ENCODE data around the gene DTX1. TPM values are rescaled to one million over a fixed set of nuclear protein-coding genes. Genes with fewer than 3 reads are reported as not detected.

The DTX1 gene
- total RNA-seq, 1 donor from 2014 or later = 79.4 TPM

DNA sequence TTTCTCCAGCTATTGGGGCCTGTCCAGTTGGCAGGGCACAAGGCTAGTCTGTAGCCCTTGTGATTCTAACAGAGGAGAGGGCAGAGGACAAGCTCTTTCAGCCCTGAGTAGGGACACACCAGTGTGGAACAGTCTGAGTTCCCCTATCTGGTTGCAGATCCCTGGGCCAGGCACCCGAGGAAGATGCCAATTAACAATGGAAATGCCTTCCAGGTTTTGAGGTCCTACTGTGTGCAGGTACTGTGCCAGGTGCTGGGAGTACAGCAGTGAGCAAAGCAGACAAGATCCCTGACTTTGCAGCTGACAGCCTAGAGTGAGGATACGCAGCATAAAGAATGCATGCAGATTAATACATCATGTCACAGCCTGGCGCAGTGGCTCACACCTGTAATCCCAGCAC, 17.1 kb downstream of the DTX1 start:
- H3K27me3 Mint-ChIP-seq = no peaks in the 10 kb centered on the region
- TF ChIP-seq, protein P1, sequence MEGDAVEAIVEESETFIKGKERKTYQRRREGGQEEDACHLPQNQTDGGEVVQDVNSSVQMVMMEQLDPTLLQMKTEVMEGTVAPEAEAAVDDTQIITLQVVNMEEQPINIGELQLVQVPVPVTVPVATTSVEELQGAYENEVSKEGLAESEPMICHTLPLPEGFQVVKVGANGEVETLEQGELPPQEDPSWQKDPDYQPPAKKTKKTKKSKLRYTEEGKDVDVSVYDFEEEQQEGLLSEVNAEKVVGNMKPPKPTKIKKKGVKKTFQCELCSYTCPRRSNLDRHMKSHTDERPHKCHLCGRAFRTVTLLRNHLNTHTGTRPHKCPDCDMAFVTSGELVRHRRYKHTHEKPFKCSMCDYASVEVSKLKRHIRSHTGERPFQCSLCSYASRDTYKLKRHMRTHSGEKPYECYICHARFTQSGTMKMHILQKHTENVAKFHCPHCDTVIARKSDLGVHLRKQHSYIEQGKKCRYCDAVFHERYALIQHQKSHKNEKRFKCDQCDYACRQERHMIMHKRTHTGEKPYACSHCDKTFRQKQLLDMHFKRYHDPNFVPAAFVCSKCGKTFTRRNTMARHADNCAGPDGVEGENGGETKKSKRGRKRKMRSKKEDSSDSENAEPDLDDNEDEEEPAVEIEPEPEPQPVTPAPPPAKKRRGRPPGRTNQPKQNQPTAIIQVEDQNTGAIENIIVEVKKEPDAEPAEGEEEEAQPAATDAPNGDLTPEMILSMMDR (IDR thresholded peaks at IDR 0.05) = no peak

GRCh38 chr12:113075137-113075683, 18.7 kb downstream of the DTX1 start:
- Mint-ChIP-seq H3K27me3 (no peaks in the 10 kb centered on the region), H3K27ac (peak overlapping the region; percentile 85), H3K4me3 (peak overlapping the region; percentile 62), H3K9me3 (no peaks in the 10 kb centered on the region), H3K36me3 (ENCODE audit: low read depth) (no peaks in the 10 kb centered on the region), H3K4me1 (peaks cover 93% of the 10 kb centered on the region)
- ChIA-PET CTCF (interaction anchor here (0.7 to 2.8 kb wide), 5 partner anchors 12 to 99 kb away, joined by 3 to 10 read pairs (median 3); no protein-coding TSS in a partner anchor), POLR2A (interaction anchor here (0.8 to 7.7 kb wide), 11 partner anchors 9 to 133 kb away, joined by 3 to 160 read pairs (median 6); partner anchors contain the start of gene DTX1)
- intact Hi-C loops (cut with micrococcal nuclease) = loop anchor here (1.0 to 5.0 kb wide), 6 partner anchors 10 to 157 kb away; partner anchors contain the start of genes DDX54 and RITA1
- TF ChIP-seq, protein P1 (IDR thresholded peaks at IDR 0.05) = no peak
- ATAC-seq (ENCODE audit: low read depth) (peak; percentile 88), DNase-seq (peak; percentile 59)

More for the DNA sequence above, 17.1 kb downstream of the DTX1 start:
- ATAC-seq (ENCODE audit: low read depth) (no peak), DNase-seq (no peak)
- Mint-ChIP-seq H3K9me3 (no peaks in the 10 kb centered on the region), H3K27ac (peak overlapping the region; percentile 85), H3K36me3 (ENCODE audit: low read depth) (no peaks in the 10 kb centered on the region), H3K4me3 (peak overlapping the region; percentile 62), H3K4me1 (peaks cover 93% of the 10 kb centered on the region)
- ChIA-PET CTCF (interaction anchor here (0.7 to 2.8 kb wide), 3 partner anchors 10 to 25 kb away, joined by 3 to 10 read pairs (median 3); no protein-coding TSS in a partner anchor), POLR2A (interaction anchor here (0.6 to 7.7 kb wide), 3 partner anchors 13 to 25 kb away, joined by 3 to 160 read pairs (median 4); partner anchors contain the start of gene DTX1)
- intact Hi-C loops (cut with micrococcal nuclease) = no loop called here

- peaks cover 5% of the 10 kb centered on the region for H3K36me3 Mint-ChIP-seq (ENCODE audit: low read depth)
- no peak for DNase-seq
- no peaks in the 10 kb centered on the region for H3K27me3 Mint-ChIP-seq
- TF ChIP-seq, protein P1 (IDR thresholded peaks at IDR 0.05) = no peak
- CTCF ChIA-PET = no interaction called here
- peak overlapping the region; percentile 65 for H3K4me3 Mint-ChIP-seq
- peaks cover 95% of the 10 kb centered on the region for H3K4me1 Mint-ChIP-seq
- peak overlapping the region; percentile 75 for H3K27ac Mint-ChIP-seq
- ATAC-seq (ENCODE audit: low read depth) = no peak
- POLR2A ChIA-PET = no interaction called here
- no peaks in the 10 kb centered on the region for H3K9me3 Mint-ChIP-seq
- intact Hi-C loops (cut with micrococcal nuclease) = loop anchor here (5.0 kb wide), 1 partner anchor 155 kb away; no protein-coding TSS in a partner anchor
These were observed 20.7 kb downstream of the DTX1 start for GRCh38 chr12:113077057-113077858.

- Mint-ChIP-seq H3K27me3 (no peaks in the 10 kb centered on the region), H3K4me1 (peaks cover 91% of the 10 kb centered on the region), H3K9me3 (no peaks in the 10 kb centered on the region), H3K4me3 (no peak overlapping the region), H3K27ac (no peak overlapping the region), H3K36me3 (ENCODE audit: low read depth) (peaks cover 5% of the 10 kb centered on the region)
- ChIA-PET POLR2A (no interaction called here), CTCF (no interaction called here)
- DNase-seq = no peak
- TF ChIP-seq, protein P1 (IDR thresholded peaks at IDR 0.05) = no peak
- intact Hi-C loops (cut with micrococcal nuclease) = loop anchor here (5.0 kb wide), 1 partner anchor 154 kb away; no protein-coding TSS in a partner anchor
- ATAC-seq (ENCODE audit: low read depth) = no peak
These were observed 21.3 kb downstream of the DTX1 start for GRCh38 chr12:113077859-113078255.

- no peak overlapping the region for H3K4me3 Mint-ChIP-seq
- ATAC-seq (ENCODE audit: low read depth) (no peak), DNase-seq (no peak)
- no peaks in the 10 kb centered on the region for H3K9me3 Mint-ChIP-seq
- H3K4me1 Mint-ChIP-seq = peaks cover 92% of the 10 kb centered on the region
- no peaks in the 10 kb centered on the region for H3K27me3 Mint-ChIP-seq
- ChIA-PET CTCF (interaction anchor here (0.9 to 1.3 kb wide), 2 partner anchors 19 to 31 kb away, joined by 3 to 4 read pairs; no protein-coding TSS in a partner anchor), POLR2A (interaction anchor here (0.9 to 1.4 kb wide), 5 partner anchors 11 to 33 kb away, joined by 3 to 4 read pairs (median 3); no protein-coding TSS in a partner anchor)
- intact Hi-C loops (cut with micrococcal nuclease) = no loop called here
- H3K36me3 Mint-ChIP-seq (ENCODE audit: low read depth) = peaks cover 18% of the 10 kb centered on the region
- TF ChIP-seq, protein P1 (IDR thresholded peaks at IDR 0.05) = no peak
- no peak overlapping the region for H3K27ac Mint-ChIP-seq
These were observed 25.3 kb downstream of the DTX1 start for GRCh38 chr12:113081873-113082272.

Measured in activated B cell treated with CpG ODN at 0.5 μM for 24 hours (primary cell).